HAP-1 (cell line): Measurements from ENCODE around the gene IGSF9.

Experiments used
- DNase-seq, 2 experiments: peaks; one replicate each; pipeline ENCODE4 v3.0.0-alpha.2; 2016 to 2020; ENCODE audit warnings: low spot score in 2 of 2
- H3K27me3 ChIP-seq: fragments of 250-450 bp; sonication (Bioruptor Pico); 2 replicates; pipeline ENCODE4 v1.5.1; 2020; ENCODE audit warnings: low read depth, mild to moderate bottlenecking, moderate library complexity
- H3K36me3 ChIP-seq: fragments of 250-450 bp; sonication (Bioruptor Pico); replicated peaks from 2 replicates; pipeline ENCODE4 v1.5.1; 2020; ENCODE audit warnings: mild to moderate bottlenecking
- H3K4me1 ChIP-seq: fragments of 250-450 bp; sonication (Bioruptor Pico); 2 replicates; pipeline ENCODE4 v1.5.1; 2020; ENCODE audit warnings: mild to moderate bottlenecking
- H3K4me3 ChIP-seq: fragments of 250-450 bp; sonication (Bioruptor Pico); 2 replicates; pipeline ENCODE4 v1.5.1; 2020; ENCODE audit warnings: mild to moderate bottlenecking, moderate library complexity
- H3K9me3 ChIP-seq: fragments of 250-450 bp; sonication (Bioruptor Pico); 2 replicates; pipeline ENCODE4 v1.5.1; 2020; ENCODE audit warnings: mild to moderate bottlenecking, moderate library complexity
- in situ Hi-C: fragments of 300-500 bp; cut with MboI; formaldehyde crosslinking; loops from 3 replicates; pipeline ENCODE4 v1.14.3; 2020; ENCODE audit warnings: low sequenced_read_pairs, inconsistent platforms, mixed read lengths

IGSF9 gene

DNA sequence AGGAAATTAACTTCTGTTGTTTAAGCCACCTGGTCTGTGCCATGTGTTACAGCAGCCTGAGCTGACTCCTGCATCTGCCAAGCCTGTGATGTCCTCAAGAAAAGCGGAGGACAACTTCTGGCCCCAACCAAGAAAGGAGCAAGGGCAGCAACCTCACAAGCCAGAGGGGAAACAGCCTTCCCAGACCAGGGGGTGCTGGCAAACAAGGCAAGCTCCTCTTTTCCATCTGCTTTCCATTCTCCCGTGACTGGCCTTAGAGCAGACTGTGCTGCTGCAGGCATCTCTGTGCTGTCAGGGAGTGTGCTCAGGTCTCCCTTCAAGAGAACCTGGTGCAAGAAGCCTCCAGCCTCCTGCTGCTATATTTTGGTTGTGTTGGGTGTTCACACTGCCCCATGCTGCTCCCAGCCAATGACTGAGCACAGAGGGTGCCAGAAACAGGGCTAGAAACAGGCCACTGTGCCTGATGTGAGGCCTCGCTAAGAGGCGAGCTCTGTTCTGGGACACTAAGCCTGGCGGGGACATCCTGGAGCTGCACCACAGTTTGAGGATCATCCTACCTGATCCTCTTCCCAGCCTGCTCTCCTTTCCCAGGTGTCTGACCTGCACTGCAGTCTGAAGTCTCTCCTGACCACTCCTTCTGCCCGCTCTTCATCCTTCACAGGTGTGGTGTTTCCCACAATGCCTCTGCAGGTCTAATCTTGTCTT is 36.1 kb upstream of the IGSF9 start:
- H3K27me3 ChIP-seq: peaks cover 19% of the 10 kb centered on the region
- in situ Hi-C loops: no loop called here
- no peaks in the 10 kb centered on the region for H3K36me3 ChIP-seq

GRCh38 chr1:159980786-159981185 is 35.4 kb upstream of the IGSF9 start:
- no peaks in the 10 kb centered on the region for H3K36me3 ChIP-seq
- H3K4me1 ChIP-seq: no peaks in the 10 kb centered on the region
- in situ Hi-C loops: no loop called here
- no peaks in the 10 kb centered on the region for H3K9me3 ChIP-seq
- no peak overlapping the region for H3K4me3 ChIP-seq
- DNase-seq: no peak
- H3K27me3 ChIP-seq: peaks cover 19% of the 10 kb centered on the region

More for the DNA sequence above, 36.1 kb upstream of the IGSF9 start:
- DNase-seq: no peak
- H3K4me3 ChIP-seq: no peak overlapping the region
- H3K4me1 ChIP-seq: no peaks in the 10 kb centered on the region
- no peaks in the 10 kb centered on the region for H3K9me3 ChIP-seq

- H3K27me3 ChIP-seq: peaks cover 19% of the 10 kb centered on the region
- no peaks in the 10 kb centered on the region for H3K4me1 ChIP-seq
- H3K9me3 ChIP-seq: no peaks in the 10 kb centered on the region
- in situ Hi-C loops: no loop called here
- H3K36me3 ChIP-seq: no peaks in the 10 kb centered on the region
- H3K4me3 ChIP-seq: no peak overlapping the region
- no peak for DNase-seq
Observed at GRCh38 chr1:159980076-159980475, 34.7 kb upstream of the IGSF9 start.

DNA sequence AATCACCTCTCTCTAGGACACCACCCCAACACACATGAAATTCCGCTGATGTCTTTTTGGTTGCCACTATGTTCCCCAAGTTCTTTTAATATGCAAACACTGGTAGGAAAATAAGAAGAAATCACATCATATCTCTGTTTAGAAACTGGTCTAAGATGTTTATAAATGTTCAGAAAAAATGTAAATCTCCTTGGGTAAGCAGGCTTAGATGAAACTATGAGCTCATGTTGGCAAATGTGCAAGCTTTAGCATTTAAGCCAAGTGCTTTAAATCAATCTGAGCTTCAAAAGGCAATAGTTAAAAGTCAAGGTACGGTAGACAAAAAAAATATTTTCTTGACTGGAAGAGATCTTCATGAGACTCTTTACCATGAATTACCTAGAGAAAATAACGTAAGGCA is 33.8 kb upstream of the IGSF9 start:
- H3K4me3 ChIP-seq: no peak overlapping the region
- in situ Hi-C loops: no loop called here
- DNase-seq: no peak
- H3K9me3 ChIP-seq: no peaks in the 10 kb centered on the region
- no peaks in the 10 kb centered on the region for H3K4me1 ChIP-seq
- H3K36me3 ChIP-seq: no peaks in the 10 kb centered on the region
- H3K27me3 ChIP-seq: peaks cover 15% of the 10 kb centered on the region

GRCh38 chr1:159978107-159978398 is 32.6 kb upstream of the IGSF9 start:
- no peak for DNase-seq
- in situ Hi-C loops: no loop called here
- no peaks in the 10 kb centered on the region for H3K4me1 ChIP-seq
- H3K36me3 ChIP-seq: no peaks in the 10 kb centered on the region
- no peaks in the 10 kb centered on the region for H3K9me3 ChIP-seq
- H3K4me3 ChIP-seq: no peak overlapping the region
- H3K27me3 ChIP-seq: peaks cover 12% of the 10 kb centered on the region

DNA sequence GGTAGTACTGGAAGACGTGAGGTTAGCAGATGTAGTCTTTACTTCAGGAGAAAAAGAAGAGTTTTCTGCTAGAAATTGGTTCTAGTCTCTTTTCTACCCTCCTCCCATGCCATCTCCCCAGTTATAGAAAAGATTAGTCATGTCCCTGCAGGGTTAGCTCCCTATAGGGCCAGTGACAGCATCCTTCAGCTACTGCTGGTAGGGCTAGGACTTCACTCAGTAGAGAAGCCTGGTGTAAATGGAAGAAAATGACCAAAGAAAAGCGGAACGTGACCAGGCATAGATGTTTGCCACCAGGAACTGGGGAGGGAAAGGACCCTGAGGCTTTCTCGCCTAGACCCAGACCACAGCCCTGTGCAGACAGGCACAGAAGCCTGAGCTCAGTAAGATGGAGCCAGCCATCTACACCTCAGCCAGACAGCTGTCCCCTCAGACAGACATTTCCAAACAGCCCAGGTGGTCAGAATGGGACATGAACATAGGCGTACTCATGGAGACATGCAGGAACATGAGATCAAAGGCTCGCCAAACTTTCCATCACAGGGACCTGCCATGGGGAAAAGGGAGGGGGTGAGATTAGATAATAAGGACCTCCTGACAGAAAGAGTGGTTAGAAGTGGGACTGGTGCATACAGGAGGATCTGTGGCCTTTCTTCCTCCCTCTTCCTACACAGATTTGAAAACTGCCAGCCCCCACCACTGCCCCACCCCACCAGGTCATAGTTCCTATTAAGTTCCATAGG is 32.1 kb upstream of the IGSF9 start:
- Histone ChIP-seq H3K4me1 (no peaks in the 10 kb centered on the region), H3K36me3 (no peaks in the 10 kb centered on the region), H3K27me3 (peaks cover 10% of the 10 kb centered on the region), H3K4me3 (no peak overlapping the region), H3K9me3 (no peaks in the 10 kb centered on the region)
- no peak for DNase-seq
- in situ Hi-C loops: no loop called here

- H3K9me3 ChIP-seq: no peaks in the 10 kb centered on the region
- no peak for DNase-seq
- no peaks in the 10 kb centered on the region for H3K36me3 ChIP-seq
- H3K4me1 ChIP-seq: no peaks in the 10 kb centered on the region
- in situ Hi-C loops: no loop called here
- H3K27me3 ChIP-seq: peaks cover 8% of the 10 kb centered on the region
- no peak overlapping the region for H3K4me3 ChIP-seq
Observed at GRCh38 chr1:159974350-159974965, 29.0 kb upstream of the IGSF9 start.

- Histone ChIP-seq H3K9me3 (no peaks in the 10 kb centered on the region), H3K36me3 (no peaks in the 10 kb centered on the region), H3K4me1 (no peaks in the 10 kb centered on the region), H3K27me3 (peaks cover 3% of the 10 kb centered on the region; the same call in 1 of the 2 replicates), H3K4me3 (no peak overlapping the region)
- DNase-seq: no peak
- in situ Hi-C loops: no loop called here
Observed at GRCh38 chr1:159973350-159973940, 28.0 kb upstream of the IGSF9 start.

DNA sequence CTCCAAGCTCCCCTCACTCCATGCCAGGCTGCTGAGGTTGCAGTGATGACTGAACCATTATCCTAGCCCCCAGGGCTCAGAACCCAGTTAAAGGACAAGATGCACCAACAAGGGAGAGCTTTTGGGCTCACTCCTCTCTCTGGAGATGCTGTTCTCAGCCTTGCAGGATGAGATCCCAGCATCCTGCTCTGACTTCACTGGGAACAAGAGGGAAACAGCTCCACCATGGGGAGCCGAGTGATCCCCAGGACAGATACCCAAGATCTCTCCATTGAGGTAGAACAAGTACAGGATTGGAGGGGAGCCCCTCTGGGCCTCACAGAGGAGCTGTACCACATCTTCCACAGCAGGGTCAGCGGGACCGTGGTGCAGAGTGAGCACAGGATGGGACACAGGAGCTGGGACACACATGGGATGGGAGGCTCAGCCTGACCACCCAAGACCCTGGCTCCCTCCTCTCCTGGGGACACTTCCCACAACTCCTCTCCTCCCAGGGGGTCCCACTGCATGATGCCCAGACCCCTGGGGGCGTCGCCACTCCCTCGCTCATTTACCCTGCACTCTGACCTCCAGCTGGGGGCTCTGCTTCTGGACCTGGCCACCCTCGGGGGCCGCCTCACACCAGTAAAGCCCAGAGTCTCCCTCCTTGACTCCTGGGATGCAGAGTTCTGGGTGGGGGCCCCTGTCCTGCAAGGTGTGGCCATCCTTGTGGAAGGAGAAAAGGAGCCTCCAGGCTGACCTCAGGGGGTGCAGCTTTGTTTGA is 27.2 kb upstream of the IGSF9 start:
- Histone ChIP-seq H3K36me3 (no peaks in the 10 kb centered on the region), H3K4me1 (no peaks in the 10 kb centered on the region), H3K9me3 (no peaks in the 10 kb centered on the region), H3K4me3 (no peak overlapping the region), H3K27me3 (peaks cover 3% of the 10 kb centered on the region; the same call in 1 of the 2 replicates)
- in situ Hi-C loops: no loop called here
- DNase-seq: no peak

- no peak for DNase-seq
- H3K4me1 ChIP-seq: no peaks in the 10 kb centered on the region
- H3K9me3 ChIP-seq: no peaks in the 10 kb centered on the region
- H3K27me3 ChIP-seq: peaks cover 3% of the 10 kb centered on the region; the same call in 1 of the 2 replicates
- no peaks in the 10 kb centered on the region for H3K36me3 ChIP-seq
- H3K4me3 ChIP-seq: no peak overlapping the region
- in situ Hi-C loops: no loop called here
Observed at GRCh38 chr1:159970932-159971342, 25.5 kb upstream of the IGSF9 start.

- Histone ChIP-seq H3K4me1 (no peaks in the 10 kb centered on the region), H3K9me3 (no peaks in the 10 kb centered on the region), H3K36me3 (no peaks in the 10 kb centered on the region), H3K27me3 (peaks cover 5% of the 10 kb centered on the region), H3K4me3 (no peak overlapping the region)
- no peak for DNase-seq
- in situ Hi-C loops: no loop called here
Observed at GRCh38 chr1:159968901-159969300, 23.5 kb upstream of the IGSF9 start.

DNA sequence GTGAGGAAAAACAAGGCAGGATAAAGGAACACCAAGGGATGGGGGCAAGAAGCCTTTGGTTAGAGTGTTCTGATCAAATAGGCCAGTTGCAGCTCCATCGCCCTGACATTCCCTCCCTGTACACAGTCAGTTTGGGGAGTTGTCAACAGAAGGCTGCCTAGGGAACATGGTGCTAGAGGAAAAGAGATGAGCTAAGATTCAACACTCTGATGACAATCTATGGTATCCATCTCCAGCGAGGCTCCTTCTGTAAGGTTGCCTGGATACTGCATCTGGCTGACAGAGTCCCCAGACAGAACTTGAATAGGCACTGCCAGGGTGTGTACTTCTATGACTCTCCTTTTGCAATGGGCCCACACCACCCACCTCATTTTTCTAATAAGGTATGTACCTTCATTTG is 19.9 kb upstream of the IGSF9 start:
- H3K27me3 ChIP-seq: peaks cover 3% of the 10 kb centered on the region
- H3K4me1 ChIP-seq: no peaks in the 10 kb centered on the region
- no peak for DNase-seq
- H3K36me3 ChIP-seq: no peaks in the 10 kb centered on the region
- no peak overlapping the region for H3K4me3 ChIP-seq
- in situ Hi-C loops: no loop called here
- H3K9me3 ChIP-seq: no peaks in the 10 kb centered on the region

DNA sequence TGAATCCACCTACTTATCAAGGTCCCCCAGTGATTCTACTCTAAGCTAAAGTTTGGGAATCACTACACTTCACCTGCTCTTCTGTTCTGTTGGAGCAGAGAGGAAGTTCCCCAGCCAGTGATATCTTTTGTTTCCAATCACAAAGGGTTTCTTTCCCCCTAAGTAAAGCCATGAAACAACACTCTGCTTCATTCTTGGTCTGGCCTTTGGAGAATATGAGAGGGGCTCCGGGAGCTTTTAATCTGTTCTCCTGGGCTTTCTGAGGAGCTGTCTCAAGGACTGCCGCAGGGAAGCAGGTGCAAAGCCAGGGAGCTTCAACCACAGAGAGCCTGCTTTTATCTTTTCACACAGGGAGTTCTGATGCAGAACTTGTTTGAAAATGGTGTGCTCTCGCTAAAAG is 18.7 kb upstream of the IGSF9 start:
- H3K27me3 ChIP-seq: peaks cover 2% of the 10 kb centered on the region; the same call in 1 of the 2 replicates
- H3K4me3 ChIP-seq: no peak overlapping the region
- no peaks in the 10 kb centered on the region for H3K36me3 ChIP-seq
- H3K9me3 ChIP-seq: no peaks in the 10 kb centered on the region
- H3K4me1 ChIP-seq: no peaks in the 10 kb centered on the region
- in situ Hi-C loops: no loop called here
- no peak for DNase-seq
